Calu3 (cell line): Measurements from ENCODE around the gene IQCB1. TPM values are rescaled to one million over a fixed set of nuclear protein-coding genes. Genes with fewer than 3 reads are reported as not detected.
"Not testable (repeated sequence)": the region's sequence is repeated elsewhere in the genome, so short reads cannot be mapped to it uniquely, and the experiment has no call there.

Experiments
- BruUV-seq: library from RNA; stranded (reverse); fragments of 400-500 nt; replicated peaks from 2 replicates; lab custom pipeline; 2021; lab: Mats Ljungman, UMichigan
- CTCF ChIA-PET: fragments of 300-600 bp; sonication (Branson Sonifier 250); formaldehyde crosslinking; loops from one replicate; lab custom pipeline; 2022; ENCODE audit warnings: antibody characterized with exemption; lab: Charles Lee
- DNase-seq: peaks from one replicate; pipeline ENCODE4 v3.0.0; 2022
- H3K27ac Mint-ChIP-seq: one replicate; pipeline ENCODE4 v1.8.0; 2022; ENCODE audit warnings: mixed read lengths; ENCODE audit not compliant: unreplicated experiment
- H3K27me3 Mint-ChIP-seq: one replicate; pipeline ENCODE4 v1.8.0; 2022; ENCODE audit warnings: mixed read lengths; ENCODE audit not compliant: unreplicated experiment
- H3K36me3 Mint-ChIP-seq: one replicate; pipeline ENCODE4 v1.8.0; 2022; ENCODE audit warnings: mild to moderate bottlenecking, moderate library complexity, mixed read lengths; ENCODE audit not compliant: insufficient read depth, unreplicated experiment
- H3K4me1 Mint-ChIP-seq: one replicate; pipeline ENCODE4 v1.8.0; 2022; ENCODE audit warnings: mild to moderate bottlenecking, low read depth, mixed read lengths; ENCODE audit not compliant: unreplicated experiment
- H3K4me3 Mint-ChIP-seq: one replicate; pipeline ENCODE4 v1.8.0; 2022; ENCODE audit warnings: mild to moderate bottlenecking, low read depth, moderate library complexity, mixed read lengths; ENCODE audit not compliant: unreplicated experiment
- H3K9me3 Mint-ChIP-seq: one replicate; pipeline ENCODE4 v1.8.0; 2022; ENCODE audit warnings: low read depth, mixed read lengths; ENCODE audit not compliant: unreplicated experiment
- intact Hi-C: fragments of 100-400 bp; cut with micrococcal nuclease; formaldehyde crosslinking; loops from one replicate; pipeline ENCODE4 v1.10.0; 2022; ENCODE audit not compliant: unreplicated experiment
- total RNA-seq: library from RNA; stranded (reverse); gene quantifications from 2 replicates; pipeline ENCODE4 v1.2.3, GENCODE V29; 2022
- TF ChIP-seq, protein P1 (sequence below): fragments of 200-600 bp; IDR thresholded peaks from one replicate; pipeline ENCODE4 v1.8.0; 2022; ENCODE audit warnings: antibody characterized with exemption; ENCODE audit not compliant: unreplicated experiment

The IQCB1 gene
- total RNA-seq, 1 experiment from 2014 or later = 25.0 TPM

DNA sequence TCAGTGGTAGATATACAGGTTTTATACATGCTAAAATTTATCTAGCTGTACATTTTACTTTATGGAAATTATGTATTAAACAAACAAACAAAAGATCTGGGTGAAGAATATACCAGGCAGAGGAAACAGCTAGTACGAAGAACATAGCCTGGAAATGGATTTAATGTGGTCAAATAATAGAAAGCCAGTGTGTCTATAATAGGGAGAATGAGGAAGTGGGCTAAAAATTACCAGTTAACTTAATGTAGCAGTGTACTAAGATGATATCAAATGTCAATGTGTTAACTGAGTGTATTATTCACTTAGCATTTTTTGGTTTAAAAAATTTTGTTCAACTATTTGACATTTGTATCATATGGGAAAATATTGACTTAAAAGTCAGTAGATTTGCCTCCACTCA is 36.6 kb upstream of the IQCB1 start:
- TF ChIP-seq, protein P1, sequence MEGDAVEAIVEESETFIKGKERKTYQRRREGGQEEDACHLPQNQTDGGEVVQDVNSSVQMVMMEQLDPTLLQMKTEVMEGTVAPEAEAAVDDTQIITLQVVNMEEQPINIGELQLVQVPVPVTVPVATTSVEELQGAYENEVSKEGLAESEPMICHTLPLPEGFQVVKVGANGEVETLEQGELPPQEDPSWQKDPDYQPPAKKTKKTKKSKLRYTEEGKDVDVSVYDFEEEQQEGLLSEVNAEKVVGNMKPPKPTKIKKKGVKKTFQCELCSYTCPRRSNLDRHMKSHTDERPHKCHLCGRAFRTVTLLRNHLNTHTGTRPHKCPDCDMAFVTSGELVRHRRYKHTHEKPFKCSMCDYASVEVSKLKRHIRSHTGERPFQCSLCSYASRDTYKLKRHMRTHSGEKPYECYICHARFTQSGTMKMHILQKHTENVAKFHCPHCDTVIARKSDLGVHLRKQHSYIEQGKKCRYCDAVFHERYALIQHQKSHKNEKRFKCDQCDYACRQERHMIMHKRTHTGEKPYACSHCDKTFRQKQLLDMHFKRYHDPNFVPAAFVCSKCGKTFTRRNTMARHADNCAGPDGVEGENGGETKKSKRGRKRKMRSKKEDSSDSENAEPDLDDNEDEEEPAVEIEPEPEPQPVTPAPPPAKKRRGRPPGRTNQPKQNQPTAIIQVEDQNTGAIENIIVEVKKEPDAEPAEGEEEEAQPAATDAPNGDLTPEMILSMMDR = no peak

GRCh38 chr3:121870717-121871116 is 35.9 kb upstream of the IQCB1 start:
- DNase-seq = no peak
- H3K27ac Mint-ChIP-seq = no peak overlapping the region
- peaks cover 8% of the 10 kb centered on the region for H3K4me1 Mint-ChIP-seq
- no peak overlapping the region for H3K4me3 Mint-ChIP-seq
- TF ChIP-seq, protein P1 = no peak
- CTCF ChIA-PET = no interaction called here
- no peaks in the 10 kb centered on the region for H3K9me3 Mint-ChIP-seq
- intact Hi-C loops = no loop called here
- H3K27me3 Mint-ChIP-seq = no peaks in the 10 kb centered on the region
- no TSS peak for BruUV-seq
- no peaks in the 10 kb centered on the region for H3K36me3 Mint-ChIP-seq

More for the DNA sequence above, 36.6 kb upstream of the IQCB1 start:
- no TSS peak for BruUV-seq
- intact Hi-C loops = no loop called here
- CTCF ChIA-PET = no interaction called here
- Mint-ChIP-seq H3K36me3 (no peaks in the 10 kb centered on the region), H3K27ac (no peak overlapping the region), H3K9me3 (no peaks in the 10 kb centered on the region), H3K4me1 (peaks cover 8% of the 10 kb centered on the region), H3K27me3 (no peaks in the 10 kb centered on the region), H3K4me3 (no peak overlapping the region)
- DNase-seq = no peak

GRCh38 chr3:121869736-121870135 is 34.9 kb upstream of the IQCB1 start:
- Mint-ChIP-seq H3K36me3 (no peaks in the 10 kb centered on the region), H3K4me3 (no peak overlapping the region), H3K9me3 (no peaks in the 10 kb centered on the region), H3K27me3 (no peaks in the 10 kb centered on the region), H3K4me1 (peaks cover 8% of the 10 kb centered on the region), H3K27ac (no peak overlapping the region)
- CTCF ChIA-PET = no interaction called here
- no TSS peak for BruUV-seq
- intact Hi-C loops = no loop called here
- TF ChIP-seq, protein P1 = no peak
- no peak for DNase-seq

- intact Hi-C loops = no loop called here
- TF ChIP-seq, protein P1 = no peak
- no peaks in the 10 kb centered on the region for H3K27me3 Mint-ChIP-seq
- no TSS peak for BruUV-seq
- CTCF ChIA-PET = no interaction called here
- no peak for DNase-seq
- H3K4me3 Mint-ChIP-seq = no peak overlapping the region
- H3K36me3 Mint-ChIP-seq = no peaks in the 10 kb centered on the region
- no peak overlapping the region for H3K27ac Mint-ChIP-seq
- H3K4me1 Mint-ChIP-seq = no peaks in the 10 kb centered on the region
- H3K9me3 Mint-ChIP-seq = peaks cover 2% of the 10 kb centered on the region
These were observed 28.9 kb upstream of the IQCB1 start for GRCh38 chr3:121863801-121864200.

DNA sequence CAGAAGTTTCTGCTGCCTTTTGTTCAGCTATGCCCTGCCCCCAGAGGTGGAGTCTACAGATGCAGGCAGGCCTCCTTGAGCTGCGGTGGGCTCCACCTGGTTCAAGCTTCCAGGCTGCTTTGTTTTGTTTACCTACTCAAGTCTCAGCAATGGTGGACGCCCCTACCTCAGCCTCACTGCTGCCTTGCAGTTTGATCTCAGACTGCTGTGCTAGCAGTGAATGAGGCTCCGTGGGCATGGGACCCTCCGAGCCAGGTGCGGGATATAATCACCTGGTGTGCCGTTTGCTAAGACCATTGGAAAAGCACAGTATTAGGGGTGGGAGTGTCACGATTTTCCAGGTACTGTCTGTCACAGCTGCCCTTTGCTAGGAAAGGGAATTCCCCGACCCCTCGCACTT is 28.4 kb upstream of the IQCB1 start:
- intact Hi-C loops, H3K4me3 Mint-ChIP-seq, BruUV-seq, DNase-seq, H3K27ac Mint-ChIP-seq, H3K27me3 Mint-ChIP-seq, CTCF ChIA-PET, H3K4me1 Mint-ChIP-seq, H3K9me3 Mint-ChIP-seq, H3K36me3 Mint-ChIP-seq: not testable (repeated sequence)

GRCh38 chr3:121857778-121858177 is 22.9 kb upstream of the IQCB1 start:
- H3K9me3 Mint-ChIP-seq, H3K4me1 Mint-ChIP-seq, H3K4me3 Mint-ChIP-seq, CTCF ChIA-PET, BruUV-seq, H3K27me3 Mint-ChIP-seq, H3K27ac Mint-ChIP-seq, DNase-seq, H3K36me3 Mint-ChIP-seq: not testable (repeated sequence)
- intact Hi-C loops = loop anchor here (10.0 kb wide), 1 partner anchor 397 kb away; no protein-coding TSS in a partner anchor
